ENCODE results near the gene LENG9.
A peak's percentile ranks its signal among the peaks of the same experiment; 100 is the strongest.

Gene LENG9

DNA sequence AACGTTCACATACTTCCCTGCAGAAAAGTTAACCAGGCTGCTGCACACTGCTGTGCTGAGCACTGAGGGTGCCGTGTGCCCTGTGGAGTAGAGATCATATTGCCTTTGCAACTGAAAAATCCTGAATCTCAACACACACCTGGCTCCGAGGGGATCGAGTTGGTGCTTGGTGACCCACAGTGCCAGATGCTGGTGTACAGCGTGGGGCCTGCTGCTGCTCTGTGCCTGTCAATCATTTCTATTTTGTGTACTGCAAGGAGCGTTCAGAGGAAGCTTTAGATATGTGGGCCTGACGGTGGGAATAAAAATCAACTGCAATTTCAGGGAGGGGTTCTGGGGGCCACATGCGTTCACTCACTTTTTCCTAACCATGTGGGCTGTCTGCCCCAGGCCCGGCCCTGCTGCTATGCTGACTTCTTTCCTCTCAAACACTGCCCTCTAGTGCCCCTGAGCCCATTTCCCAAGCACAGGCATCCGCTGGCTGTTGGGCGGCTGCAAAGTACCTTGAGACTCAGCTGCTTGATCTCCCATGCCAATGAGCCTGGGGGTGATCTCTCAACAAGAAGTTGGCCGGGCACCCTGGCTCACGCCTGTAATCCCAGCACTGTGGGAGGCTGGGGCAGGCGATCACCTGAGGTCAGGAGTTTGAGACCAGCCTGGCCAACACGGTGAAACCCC, 24.3 kb downstream of the LENG9 start:
- DNase-seq (ENCODE audit: low read depth) = no peak

DNA sequence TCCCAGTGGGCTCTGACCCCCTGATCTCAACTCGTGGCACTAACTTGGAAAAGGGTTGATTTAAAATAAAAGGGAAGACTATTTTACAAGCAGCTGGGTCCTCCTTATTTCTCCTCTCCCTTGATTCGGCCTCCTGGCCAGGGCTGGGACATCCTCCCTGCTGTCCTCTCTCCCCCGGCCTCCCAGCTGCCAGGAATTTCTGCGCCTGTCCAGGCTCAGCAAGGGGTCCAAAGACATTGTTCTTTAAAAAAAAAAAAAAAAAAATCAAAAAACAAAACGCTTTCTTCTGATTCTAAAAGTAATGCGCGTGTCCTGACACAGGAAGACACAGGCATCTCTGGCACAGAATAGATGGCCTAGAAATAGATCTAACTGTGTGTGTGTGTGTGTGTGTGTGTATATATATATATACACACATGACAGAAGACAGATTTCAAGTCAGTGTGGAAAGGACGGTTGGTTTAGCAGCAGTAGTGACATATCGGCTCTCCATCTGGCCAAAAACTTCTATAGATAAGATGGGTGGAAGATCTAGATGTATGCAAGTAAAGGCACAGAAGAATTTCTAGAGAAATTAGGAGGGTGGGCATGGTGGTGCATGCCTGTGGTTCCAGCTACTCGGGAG, 26.8 kb downstream of the LENG9 start:
- no peak for DNase-seq (ENCODE audit: low read depth)

DNA sequence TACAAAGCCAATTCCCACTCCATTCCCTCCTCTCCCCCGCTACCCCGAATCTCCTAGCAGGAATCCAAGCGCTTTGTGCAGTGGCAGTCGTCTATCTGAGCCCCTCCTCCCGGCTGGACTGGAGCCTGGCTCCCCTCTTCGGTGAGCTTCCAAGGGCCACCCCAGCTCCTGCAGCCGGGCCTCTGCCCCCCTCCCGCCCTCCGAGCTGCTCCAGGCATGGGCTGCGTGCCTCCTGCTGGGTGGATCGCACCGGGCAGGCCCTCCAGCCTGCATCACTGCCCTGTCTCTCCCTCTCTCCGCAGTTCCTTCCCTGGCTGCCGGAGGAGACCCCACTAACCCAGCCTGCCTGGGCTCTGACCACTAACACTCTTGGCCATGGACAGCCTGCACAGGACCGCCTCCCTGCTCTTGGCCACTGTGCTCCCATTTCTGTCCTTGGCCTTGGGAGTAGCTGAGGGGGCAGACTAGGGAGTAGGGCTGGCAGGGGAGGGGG, 27.5 kb downstream of the LENG9 start:
- DNase-seq (ENCODE audit: low read depth) = no peak

DNA sequence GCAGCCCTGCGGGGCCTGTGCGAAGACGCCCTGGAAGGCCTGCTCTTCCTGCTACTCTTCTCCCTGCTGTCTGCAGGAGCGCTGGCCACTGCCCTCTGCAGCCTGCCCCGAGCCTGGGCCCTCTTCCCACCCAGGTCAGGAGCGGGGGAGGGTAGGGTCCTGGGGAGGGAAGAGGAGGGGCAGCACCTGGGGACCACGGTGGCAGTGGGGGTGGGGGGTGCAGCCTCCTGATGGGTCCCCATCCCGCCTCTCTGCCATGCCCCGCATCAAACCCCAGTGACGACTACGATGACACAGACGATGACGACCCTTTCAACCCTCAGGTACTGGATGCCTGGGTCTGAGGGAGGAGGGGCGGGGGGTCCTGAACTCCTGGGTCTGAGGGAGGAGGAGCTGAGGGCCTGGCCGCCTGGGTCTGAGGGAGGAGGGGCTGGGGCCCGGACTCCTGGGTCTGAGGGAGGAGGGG, 28.0 kb downstream of the LENG9 start:
- no peak for DNase-seq (ENCODE audit: low read depth)

GRCh38 chr19:54434873-54435214, 28.7 kb downstream of the LENG9 start:
- DNase-seq (ENCODE audit: low read depth) = no peak

- no peak for DNase-seq (ENCODE audit: low read depth)
These were observed 29.3 kb downstream of the LENG9 start for GRCh38 chr19:54434112-54434872.

DNA sequence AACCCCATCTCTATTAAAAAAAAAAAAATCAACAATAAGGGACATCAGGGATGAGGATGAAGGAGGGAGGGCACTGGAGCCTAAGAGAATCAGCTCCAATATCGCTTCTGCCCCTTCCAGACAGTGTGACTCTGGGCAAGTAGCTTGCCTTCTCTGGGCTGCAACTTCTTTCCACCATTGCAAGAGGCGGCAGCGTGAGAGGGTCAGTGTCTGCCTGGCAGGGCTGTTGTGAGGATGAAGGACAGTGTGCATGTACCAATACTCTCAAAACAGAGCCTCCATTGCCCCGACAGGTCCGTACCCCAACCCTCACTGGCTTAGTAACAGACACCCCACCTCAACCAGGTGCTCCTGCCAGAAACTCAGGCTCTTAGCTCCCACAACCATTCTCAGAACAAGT, 29.9 kb downstream of the LENG9 start:
- DNase-seq (ENCODE audit: low read depth) = no peak

DNA sequence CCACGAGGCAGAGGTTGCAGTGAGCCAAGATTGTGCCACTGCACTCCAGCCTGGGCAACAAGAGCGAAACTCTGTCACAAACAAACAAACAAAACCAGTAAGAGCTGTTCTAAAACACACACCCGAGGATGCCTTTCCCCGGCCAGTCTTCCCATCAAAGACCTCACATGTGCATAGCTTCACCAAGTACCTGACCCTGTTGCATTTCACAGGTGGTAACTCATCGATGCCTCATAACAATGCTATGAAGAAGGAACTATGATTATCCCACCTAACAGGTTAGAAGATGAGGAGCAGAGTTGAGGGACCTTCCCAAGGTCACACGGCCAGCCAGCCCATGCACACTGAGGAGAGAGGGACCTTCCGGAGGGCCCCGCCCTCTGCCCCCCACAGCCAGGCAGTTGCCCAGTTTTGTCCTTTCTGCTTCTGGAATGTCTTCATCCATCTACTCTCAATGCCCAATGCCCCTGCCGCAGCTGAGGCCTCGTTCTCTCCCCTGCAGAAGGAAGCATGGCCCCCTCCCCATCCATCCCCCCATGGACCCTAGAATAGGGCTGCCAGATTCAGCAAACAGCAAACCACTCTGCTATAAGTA, 31.3 kb downstream of the LENG9 start:
- DNase-seq (ENCODE audit: low read depth) = no peak

DNA sequence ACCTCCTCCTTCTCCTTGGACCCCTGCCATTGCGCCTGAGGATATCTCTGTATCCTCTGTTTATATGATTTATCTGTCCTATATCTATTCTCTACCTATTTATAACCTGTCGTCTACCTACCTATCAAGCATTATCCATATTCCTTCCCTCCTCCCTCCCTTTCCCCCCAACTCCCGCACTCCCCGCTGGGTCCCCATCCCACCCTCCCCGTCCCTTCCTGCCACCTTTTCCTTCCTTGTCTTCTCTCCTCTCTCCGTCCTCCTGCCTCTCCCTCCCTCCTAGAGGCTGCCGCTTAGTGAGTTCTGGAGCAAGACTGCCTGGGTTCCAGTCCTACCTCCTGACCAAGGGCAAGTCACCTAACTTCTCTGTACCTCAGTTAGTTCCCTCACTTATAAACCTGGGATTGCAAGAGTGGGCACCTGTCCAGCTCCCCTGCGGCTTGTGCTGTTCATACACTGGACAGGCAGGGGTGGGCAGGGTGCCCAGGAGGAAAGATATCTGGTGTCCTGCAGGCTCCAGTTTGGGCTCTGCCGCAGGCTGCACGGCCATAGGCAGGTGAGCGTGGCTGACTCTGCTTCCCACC, 32.2 kb downstream of the LENG9 start:
- DNase-seq (ENCODE audit: low read depth) = no peak

DNA sequence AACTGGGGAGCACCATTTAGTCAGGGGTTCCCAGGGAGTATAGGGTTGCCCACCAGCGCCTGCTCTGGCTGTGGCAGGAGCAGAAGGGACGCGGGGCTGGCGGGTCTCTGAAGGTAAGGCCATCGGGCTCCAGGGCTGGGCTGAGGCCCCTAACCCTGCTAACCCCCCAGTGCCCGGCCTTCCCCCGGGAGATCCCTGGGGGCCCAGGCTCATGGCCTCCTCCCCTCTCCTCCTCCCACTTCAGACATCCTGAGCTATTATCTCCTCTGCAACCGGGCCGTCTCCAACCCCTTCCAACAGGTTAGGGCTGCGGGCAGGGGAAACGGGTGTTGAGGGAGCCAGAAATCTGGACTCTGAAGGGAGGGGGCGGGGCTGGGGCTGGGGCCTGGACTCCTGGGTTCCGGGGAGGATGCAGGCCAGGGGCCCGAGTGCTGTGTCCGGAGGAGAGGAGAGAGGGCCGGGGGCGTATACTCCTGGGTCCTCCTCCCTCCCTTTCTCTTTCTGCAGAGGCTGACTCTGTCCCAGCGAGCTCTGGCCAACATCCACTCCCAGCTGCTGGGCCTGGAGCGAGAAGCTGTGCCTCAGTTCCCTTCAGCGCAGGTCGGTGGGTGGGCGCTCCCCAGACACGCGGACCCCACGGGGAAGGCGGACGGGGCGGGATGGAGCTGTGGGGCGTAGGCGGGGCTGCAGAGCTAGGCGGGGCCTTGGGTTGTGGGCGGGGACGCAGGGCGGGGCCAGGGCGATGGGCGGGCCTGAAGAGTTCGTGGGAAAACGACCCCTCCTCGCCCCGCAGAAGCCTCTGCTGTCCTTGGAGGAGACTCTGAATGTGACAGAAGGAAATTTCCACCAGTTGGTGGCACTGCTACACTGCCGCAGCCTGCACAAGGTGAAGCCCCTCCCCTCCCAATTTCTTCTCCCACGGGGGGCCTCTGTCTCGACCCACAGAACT, 33.0 kb downstream of the LENG9 start:
- peak; percentile 42 for DNase-seq (ENCODE audit: low read depth)

DNA sequence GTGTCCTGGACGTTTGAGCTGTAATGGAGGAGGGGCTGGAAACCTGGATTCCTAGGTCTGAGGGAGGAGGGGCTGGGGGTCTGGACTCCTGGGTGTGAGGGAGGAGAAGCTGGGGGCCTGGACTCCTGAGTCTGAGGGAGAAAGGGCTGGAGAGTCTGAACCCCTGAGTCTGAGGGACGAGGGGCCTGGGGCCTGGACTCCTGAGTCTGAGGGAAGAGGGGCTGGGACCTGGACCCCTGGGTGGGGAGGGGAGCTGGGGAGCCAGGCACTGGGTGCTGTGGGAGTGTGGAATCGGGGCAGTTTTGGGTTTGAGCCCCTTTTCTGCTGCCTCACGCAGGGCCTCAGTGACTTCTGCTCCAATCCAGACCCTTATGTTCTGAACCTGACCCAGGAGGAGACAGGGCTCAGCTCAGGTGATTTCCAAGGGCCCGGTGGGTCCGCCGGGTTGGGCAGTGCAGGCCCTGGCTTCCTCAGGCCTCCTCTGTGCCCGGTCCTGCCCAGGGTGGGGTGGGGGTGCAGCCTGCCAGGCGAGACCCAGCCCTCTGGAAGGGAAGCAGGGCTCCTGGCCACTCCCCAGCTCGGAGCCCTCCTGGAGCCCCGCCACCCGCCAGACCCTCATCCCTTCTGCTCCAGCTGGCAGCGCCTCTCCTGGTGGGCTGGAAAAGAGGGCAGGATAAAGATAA, 33.9 kb downstream of the LENG9 start:
- DNase-seq (ENCODE audit: low read depth) = no peak

GRCh38 chr19:54429176-54429495, 34.4 kb downstream of the LENG9 start:
- DNase-seq (ENCODE audit: low read depth) = no peak

DNA sequence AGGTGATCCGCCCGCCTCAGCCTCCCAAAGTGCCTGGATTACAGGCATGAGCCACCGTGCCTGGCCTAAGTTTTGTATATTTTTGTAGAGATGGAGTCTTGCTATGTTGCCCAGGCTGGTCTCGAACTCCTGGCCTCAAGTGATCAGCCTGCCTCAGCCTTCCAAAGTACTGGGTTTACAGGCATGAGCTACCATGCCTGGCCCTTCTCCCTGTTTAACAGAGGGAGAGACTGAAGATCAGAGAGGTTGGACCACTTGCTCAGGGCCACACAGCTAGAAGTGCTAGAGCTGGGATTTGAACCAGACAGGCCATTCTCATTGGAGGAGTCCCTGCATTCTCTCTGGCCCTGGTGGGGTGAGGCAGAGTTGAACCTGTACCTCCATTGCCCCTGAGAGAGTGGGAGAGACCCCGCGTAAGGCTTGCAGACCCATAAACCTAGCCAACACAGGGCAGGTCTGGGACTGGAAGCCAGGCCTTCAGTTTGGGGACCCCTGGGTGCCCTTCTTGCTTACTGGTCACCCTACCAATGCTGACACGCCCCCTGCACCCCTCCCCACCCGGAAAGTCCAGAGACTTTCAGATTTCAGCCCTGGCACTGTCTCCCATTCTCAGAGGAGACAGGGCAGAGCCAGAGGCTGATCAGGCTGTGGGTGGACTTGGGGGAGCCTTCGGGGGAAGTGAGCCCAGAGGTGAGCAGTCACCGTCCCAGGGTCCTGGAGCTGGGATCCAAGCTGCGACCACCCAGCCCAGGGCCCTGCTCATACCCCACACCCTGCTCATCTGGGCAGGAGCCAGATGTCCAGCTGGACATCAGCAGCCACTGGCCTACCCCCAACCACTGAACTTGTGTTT, 35.0 kb downstream of the LENG9 start:
- no peak for DNase-seq (ENCODE audit: low read depth)

- no peak for DNase-seq (ENCODE audit: low read depth)
These were observed 36.0 kb downstream of the LENG9 start for GRCh38 chr19:54427586-54427985.

GRCh38 chr19:54426291-54426931, 37.2 kb downstream of the LENG9 start:
- DNase-seq (ENCODE audit: low read depth) = no peak

- no peak for DNase-seq (ENCODE audit: low read depth)
These were observed 38.2 kb downstream of the LENG9 start for GRCh38 chr19:54425382-54425723.

DNA sequence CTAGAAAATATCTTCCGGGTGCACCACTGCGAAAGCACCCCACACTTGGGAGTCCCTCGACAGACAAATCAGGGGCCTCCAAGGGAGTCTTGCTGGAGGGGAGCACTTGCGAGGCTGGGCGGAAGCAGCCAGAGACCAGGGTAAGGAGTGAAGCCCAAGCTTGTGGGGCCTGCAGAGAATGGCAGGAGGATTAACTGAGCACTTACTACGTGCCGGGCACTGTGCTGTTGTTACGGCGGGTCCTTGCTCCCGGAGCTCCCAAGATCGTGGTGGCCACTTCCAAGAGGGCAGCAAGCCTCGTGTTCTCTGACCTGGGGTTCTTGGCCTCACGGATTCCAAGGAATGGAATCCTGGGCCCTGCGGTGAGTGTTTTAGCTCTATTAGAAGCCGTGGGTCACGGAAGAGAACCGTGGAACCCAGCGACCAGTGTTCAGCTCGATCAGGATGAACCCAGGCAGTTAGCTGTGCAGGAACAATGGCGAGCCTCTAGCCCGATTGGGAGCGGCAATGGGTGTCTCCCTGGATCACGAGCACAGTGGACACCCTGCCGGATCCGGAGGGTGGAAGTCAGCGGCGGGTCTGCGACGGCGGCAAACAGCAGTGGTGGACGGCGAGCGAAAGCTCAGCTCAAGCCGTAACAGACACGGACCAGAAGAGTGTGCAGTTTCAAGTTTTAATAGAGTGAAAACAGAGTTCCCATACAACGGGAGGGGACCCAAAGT, 38.8 kb downstream of the LENG9 start:
- no peak for DNase-seq (ENCODE audit: low read depth)

- DNase-seq (ENCODE audit: low read depth) = no peak
These were observed 39.4 kb downstream of the LENG9 start for GRCh38 chr19:54424201-54424600.

GRCh38 chr19:54422136-54422535, 41.4 kb downstream of the LENG9 start:
- DNase-seq (ENCODE audit: low read depth) = no peak
